ENCODE data around the gene UNC45B. TPM values are rescaled to one million over a fixed set of nuclear protein-coding genes. Genes with fewer than 3 reads are reported as not detected.
"Not testable (repeated sequence)": the region's sequence is repeated elsewhere in the genome, so short reads cannot be mapped to it uniquely, and the experiment has no call there.

The UNC45B gene
- total RNA-seq, 1 donor from 2014 or later: not detected

DNA sequence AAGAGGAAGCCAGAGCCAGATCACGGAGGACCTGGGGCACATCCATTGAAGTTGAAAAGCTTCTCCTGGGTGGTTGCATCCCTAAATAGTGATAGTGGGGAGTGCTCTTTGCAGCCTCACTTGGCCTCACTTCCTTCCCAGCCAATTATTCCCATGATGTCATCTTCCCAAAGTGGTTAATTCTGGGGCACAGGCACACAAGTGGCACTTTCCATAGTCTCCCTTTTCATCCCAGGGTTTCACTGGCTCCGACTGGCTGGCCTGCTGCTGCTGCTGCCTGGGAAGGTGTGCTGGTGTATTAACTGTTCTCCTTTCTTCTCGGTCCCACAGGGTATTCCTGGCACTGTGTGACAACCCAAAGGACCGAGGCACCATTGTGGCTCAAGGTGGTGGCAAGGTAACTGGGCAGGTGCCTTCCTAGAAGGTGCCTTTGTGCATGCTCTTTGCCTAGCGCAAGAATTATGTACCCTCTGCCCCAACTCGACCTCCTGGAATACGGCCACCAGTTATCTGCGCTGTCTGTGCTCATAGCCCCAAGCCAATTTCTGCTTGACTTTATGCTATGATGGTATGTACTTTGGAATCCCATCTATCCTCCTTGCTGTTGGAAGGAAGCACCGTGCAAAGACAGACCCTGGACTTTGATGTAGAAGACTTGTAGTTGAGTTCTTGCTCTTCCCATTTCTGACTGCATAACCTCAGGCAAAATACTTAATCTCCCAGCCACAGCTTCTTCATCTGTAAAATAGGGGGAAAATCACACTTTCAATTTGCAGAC, 28.2 kb downstream of the UNC45B start:
- Histone ChIP-seq H3K4me1 (no peaks in the 10 kb centered on the region), H3K9me3 (no peaks in the 10 kb centered on the region), H3K27ac (no peak overlapping the region), H3K36me3 (no peaks in the 10 kb centered on the region), H3K27me3 (no peaks in the 10 kb centered on the region), H3K4me3 (no peak overlapping the region)
- no peak for DNase-seq (ENCODE audit: low spot score in 2 of 2)
- intact Hi-C loops (cut with DNase I): loop anchor here (10.0 kb wide), 1 partner anchor 359 kb away; the partner anchor contains the start of gene SLFN12L
- no peak for TF ChIP-seq CTCF (IDR thresholded peaks at IDR 0.05)

DNA sequence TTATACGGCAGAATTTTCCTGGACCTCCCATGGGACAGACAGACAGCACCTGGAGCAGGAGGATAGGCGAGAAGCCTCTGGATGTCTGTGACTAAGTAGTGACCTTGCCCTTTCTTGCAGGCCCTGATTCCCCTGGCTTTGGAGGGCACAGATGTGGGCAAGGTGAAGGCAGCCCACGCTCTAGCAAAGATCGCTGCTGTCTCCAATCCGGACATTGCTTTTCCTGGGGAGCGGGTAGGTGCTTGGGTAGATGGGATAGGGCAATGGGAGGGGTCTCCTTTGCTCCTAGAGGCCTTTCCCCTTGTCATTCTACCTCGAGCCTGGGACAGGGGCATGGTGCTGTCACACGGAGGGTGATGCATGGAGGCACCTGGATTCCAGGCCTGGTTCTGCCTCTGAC, 29.3 kb downstream of the UNC45B start:
- DNase-seq (ENCODE audit: low spot score in 2 of 2): no peak
- no peaks in the 10 kb centered on the region for H3K36me3 ChIP-seq
- intact Hi-C loops (cut with DNase I): loop anchor here (10.0 kb wide), 1 partner anchor 358 kb away; the partner anchor contains the start of gene SLFN12L

DNA sequence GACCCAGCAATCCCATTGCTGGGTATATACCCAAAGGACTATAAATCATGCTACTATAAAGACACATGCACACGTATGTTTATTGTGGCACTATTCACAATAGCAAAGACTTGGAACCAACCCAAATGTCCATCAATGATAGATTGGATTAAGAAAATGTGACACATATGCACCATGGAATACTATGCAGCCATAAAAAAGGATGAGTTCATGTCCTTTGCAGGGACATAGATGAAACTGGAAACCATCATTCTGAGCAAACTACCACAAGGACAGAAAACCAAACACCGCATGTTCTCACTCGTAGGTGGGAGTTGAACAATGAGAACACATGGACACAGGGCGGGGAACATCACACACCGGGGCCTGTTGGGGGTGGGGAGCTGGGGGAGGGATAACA, 31.8 kb downstream of the UNC45B start:
- not testable (repeated sequence) for H3K4me3 ChIP-seq; H3K4me1 ChIP-seq; H3K36me3 ChIP-seq; H3K27me3 ChIP-seq; H3K27ac ChIP-seq; DNase-seq (ENCODE audit: low spot score in 2 of 2); H3K9me3 ChIP-seq
- intact Hi-C loops (cut with DNase I): loop anchor here (10.0 kb wide), 1 partner anchor 355 kb away; the partner anchor contains the start of gene SLFN12L

More for the DNA sequence above, 29.3 kb downstream of the UNC45B start:
- H3K27me3 ChIP-seq: no peaks in the 10 kb centered on the region
- no peaks in the 10 kb centered on the region for H3K9me3 ChIP-seq
- no peak for TF ChIP-seq CTCF (IDR thresholded peaks at IDR 0.05)
- H3K27ac ChIP-seq: no peak overlapping the region
- no peak overlapping the region for H3K4me3 ChIP-seq
- H3K4me1 ChIP-seq: no peaks in the 10 kb centered on the region

GRCh38 chr17:35183332-35183731, 35.7 kb downstream of the UNC45B start:
- Histone ChIP-seq H3K36me3 (no peaks in the 10 kb centered on the region), H3K4me3 (no peak overlapping the region), H3K4me1 (no peaks in the 10 kb centered on the region), H3K27ac (no peak overlapping the region), H3K27me3 (no peaks in the 10 kb centered on the region), H3K9me3 (no peaks in the 10 kb centered on the region)
- intact Hi-C loops (cut with DNase I): no loop called here
- TF ChIP-seq CTCF (IDR thresholded peaks at IDR 0.05): no peak
- DNase-seq (ENCODE audit: low spot score in 2 of 2): no peak

DNA sequence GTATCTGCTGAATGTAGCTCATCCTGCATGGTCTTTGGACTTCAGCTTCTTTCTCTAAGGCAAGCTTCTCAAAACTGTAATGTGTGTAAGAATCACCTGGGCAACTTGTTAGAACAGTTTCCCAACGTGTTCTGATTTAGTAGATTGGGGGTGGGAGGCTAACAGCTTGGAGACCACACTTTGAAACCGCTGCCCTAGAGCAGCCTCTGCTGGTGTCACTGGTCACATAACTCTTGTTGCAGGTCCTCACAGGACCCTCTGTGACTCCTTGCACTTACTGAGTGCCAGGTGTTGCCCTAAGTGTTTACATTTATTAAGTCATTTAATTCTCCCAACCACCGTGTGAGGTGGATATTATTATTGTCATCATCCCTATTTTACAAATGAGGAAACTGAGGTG, 36.7 kb downstream of the UNC45B start:
- intact Hi-C loops (cut with DNase I): no loop called here
- DNase-seq (ENCODE audit: low spot score in 2 of 2): no peak
- H3K4me1 ChIP-seq: no peaks in the 10 kb centered on the region
- H3K27ac ChIP-seq: no peak overlapping the region
- H3K27me3 ChIP-seq: no peaks in the 10 kb centered on the region
- H3K4me3 ChIP-seq: no peak overlapping the region
- no peaks in the 10 kb centered on the region for H3K36me3 ChIP-seq
- TF ChIP-seq CTCF (IDR thresholded peaks at IDR 0.05): no peak
- no peaks in the 10 kb centered on the region for H3K9me3 ChIP-seq

- H3K36me3 ChIP-seq: no peaks in the 10 kb centered on the region
- H3K4me3 ChIP-seq: no peak overlapping the region
- no peaks in the 10 kb centered on the region for H3K27me3 ChIP-seq
- no peak overlapping the region for H3K27ac ChIP-seq
- no peaks in the 10 kb centered on the region for H3K9me3 ChIP-seq
- no peak for TF ChIP-seq CTCF (IDR thresholded peaks at IDR 0.05)
- intact Hi-C loops (cut with DNase I): no loop called here
- H3K4me1 ChIP-seq: no peaks in the 10 kb centered on the region
- DNase-seq (ENCODE audit: low spot score in 2 of 2): no peak
Observed at GRCh38 chr17:35185849-35186248, 38.2 kb downstream of the UNC45B start.

All from ascending aorta (tissue), 2 donors.